Hippocampal formation (tissue), 2 donors: ENCODE data around the gene BNIPL.

Experiments
- DNase-seq, 2 donors: peaks; one replicate each; lab custom pipeline; 2025; lab: John Stamatoyannopoulos, UW

The BNIPL gene, protein sequence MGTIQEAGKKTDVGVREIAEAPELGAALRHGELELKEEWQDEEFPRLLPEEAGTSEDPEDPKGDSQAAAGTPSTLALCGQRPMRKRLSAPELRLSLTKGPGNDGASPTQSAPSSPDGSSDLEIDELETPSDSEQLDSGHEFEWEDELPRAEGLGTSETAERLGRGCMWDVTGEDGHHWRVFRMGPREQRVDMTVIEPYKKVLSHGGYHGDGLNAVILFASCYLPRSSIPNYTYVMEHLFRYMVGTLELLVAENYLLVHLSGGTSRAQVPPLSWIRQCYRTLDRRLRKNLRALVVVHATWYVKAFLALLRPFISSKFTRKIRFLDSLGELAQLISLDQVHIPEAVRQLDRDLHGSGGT

DNA sequence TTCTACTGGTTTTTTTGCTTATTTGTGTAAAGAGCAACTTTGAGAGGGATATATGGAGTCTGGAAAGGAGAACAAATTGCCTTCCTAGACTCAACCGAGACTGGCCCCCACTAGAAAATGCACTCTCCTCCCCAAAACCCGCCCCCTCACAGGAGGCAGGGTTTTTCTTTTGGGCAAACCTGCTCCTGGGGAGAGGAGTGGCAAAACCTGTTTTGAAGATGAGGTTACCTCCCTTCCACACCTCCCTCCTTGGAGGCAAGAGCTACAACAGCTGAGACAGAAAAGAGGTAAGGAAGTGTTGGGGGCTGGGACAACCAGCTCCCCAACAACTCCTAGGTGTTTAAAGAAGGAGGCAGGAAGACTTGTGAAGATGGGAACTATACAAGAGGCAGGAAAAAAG lies at the start of gene BNIPL:
Gene BNIPL (plus strand): TSS at position 231 of the 400 bp plus-strand sequence. CDS start 140 bp downstream, at position 371.
- no peak for DNase-seq

- DNase-seq: no peak
Observed at GRCh38 chr1:150987924-150988323, 48.5 kb upstream of the BNIPL start.

DNA sequence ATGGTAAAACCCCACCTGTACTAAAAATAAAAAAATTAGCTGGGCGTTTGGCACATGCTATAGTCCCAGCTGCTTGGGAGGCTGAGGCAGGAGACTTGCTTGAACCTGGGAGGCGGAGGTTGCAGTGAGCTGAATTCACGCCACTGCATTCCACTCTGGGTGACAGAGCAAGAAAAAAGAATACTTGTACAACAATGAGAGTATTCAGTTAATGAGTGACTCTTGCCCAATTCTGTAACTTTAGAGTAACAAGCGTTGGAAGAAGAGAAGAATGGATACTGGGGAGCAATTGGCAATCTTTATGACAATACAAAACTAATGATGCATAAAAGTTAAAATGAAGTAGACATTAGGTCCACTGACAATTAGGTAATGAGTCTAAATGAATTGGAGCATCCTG lies 43.8 kb upstream of the BNIPL start:
- no peak for DNase-seq

DNA sequence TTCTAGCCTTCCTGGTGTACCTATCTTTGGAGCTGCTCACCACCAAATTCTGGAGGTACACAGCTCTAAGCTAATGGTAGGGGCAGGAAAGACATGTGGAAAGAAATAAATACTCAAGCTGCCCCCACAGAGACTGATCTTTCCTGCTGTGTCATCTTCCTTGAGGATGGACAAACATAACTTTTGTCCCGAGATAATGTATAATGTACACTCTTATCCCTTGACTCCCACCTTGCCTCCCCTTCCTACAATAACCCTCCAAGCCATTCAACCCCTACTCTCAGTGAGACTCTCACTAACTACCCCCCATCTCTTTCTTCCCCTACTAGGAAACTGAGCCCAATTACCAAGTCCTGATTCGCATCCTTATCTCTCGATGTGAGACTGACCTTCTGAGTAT lies 42.1 kb upstream of the BNIPL start:
- no peak for DNase-seq

DNA sequence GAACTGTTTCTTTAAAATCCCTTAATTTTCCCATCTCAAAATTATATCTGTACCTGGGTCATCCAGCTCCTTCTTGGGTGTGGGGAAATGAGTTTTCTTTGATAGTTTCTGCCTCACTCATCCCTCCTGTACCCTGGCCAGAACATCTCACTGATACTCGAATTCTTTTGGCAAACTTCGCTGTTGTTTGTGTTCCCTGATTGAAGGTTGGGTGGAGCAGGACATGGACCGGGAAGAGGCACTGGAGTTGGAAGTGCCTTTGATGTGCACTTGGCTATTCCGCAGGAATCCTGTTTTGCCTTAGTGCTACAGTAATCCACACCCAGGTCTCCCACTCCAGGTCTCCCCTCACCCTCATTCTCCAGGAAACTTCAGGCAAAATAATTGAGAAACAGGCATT lies 40.9 kb upstream of the BNIPL start:
- DNase-seq: no peak

DNA sequence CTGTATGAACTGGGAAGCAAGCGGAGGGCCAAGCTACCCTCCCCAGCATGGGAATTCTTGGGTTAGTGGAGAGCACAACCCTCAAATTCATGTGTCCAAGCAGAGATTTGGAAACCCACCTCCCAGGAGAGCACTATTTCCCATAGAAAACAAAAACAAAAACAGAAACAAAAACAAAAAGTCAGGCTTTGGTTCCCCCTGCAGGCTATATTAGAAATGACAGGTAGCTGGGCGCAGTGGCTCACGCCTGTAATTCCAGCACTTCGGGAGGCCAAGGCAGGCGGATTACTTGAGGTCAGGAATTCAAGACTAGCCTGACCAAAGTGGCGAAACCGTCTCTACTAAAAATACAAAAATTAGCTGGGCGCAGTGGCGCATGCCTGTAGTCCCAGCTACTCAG lies 40.5 kb upstream of the BNIPL start:
- peak in 1 of 2 donors; percentile 22 for DNase-seq

GRCh38 chr1:150997126-150997872 lies 39.1 kb upstream of the BNIPL start:
- DNase-seq: no peak

- no peak for DNase-seq
Observed at GRCh38 chr1:150997949-150998348, 38.4 kb upstream of the BNIPL start.

- DNase-seq: peak in 1 of 2 donors; percentile 73
Observed at GRCh38 chr1:150999051-150999674, 37.2 kb upstream of the BNIPL start.

DNA sequence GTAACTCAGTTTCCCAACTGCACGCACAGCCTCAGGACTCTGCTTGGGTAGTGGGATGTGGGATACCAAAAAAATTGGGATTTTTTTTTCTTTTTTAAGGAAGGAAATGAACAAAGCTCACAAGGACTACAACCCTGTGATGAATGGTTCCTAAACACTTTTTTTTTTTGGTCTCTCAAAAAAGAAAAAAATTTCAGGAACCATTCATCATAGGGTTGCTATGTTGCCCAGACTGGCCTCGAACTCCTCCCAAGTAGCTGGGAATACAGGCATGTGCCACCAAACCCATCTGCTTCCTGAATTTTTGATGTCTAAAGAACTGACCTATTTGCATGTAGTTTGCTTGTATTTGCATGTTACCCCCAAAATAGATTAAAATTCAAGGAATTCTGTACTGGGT lies 36.5 kb upstream of the BNIPL start:
- DNase-seq: no peak

GRCh38 chr1:151000408-151000807 lies 36.0 kb upstream of the BNIPL start:
- no peak for DNase-seq

DNA sequence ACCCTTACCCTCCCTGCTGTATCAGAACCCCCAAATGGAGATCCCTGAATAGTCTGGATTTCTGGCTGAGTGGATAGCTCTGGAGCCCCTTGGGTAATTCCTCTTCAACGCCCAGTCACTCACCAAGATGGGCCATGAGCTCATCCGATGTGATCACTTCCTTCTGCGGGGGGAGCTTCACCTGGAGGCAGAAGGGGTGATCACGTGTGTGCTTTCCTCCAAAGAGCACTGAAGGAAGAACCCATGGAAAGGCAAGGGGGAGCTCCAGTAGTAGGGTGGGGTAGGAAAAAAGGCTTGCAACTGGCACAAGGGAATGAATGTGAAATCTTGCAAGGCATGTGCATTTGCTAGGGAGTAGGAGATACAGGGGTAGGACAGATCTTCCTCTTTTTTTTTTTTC lies 34.8 kb upstream of the BNIPL start:
- no peak for DNase-seq

- no peak for DNase-seq
Observed at GRCh38 chr1:151002051-151002450, 34.3 kb upstream of the BNIPL start.

DNA sequence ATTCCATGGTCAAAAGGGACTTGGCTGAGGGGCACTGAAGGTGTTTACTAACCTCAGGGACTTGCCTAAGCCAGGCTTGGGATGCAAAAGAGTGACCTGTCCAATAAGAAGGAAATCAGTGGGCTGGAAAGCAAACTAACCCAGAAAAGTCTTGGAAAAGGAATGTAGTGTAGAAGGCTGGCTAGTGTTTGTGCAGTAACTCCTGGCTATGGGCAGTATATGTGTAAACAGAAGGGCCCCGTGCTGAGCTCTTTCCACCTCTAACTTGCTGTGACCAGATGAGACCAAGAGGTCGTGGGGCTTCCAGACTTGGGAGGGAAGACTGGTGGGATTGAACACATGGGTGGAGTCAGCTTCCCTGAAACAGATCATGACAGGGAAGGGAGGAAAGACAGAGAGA lies 33.8 kb upstream of the BNIPL start:
- DNase-seq: no peak

- DNase-seq: no peak
Observed at GRCh38 chr1:151003180-151003579, 33.2 kb upstream of the BNIPL start.

GRCh38 chr1:151005729-151006319 lies 30.6 kb upstream of the BNIPL start:
- DNase-seq: no peak

DNA sequence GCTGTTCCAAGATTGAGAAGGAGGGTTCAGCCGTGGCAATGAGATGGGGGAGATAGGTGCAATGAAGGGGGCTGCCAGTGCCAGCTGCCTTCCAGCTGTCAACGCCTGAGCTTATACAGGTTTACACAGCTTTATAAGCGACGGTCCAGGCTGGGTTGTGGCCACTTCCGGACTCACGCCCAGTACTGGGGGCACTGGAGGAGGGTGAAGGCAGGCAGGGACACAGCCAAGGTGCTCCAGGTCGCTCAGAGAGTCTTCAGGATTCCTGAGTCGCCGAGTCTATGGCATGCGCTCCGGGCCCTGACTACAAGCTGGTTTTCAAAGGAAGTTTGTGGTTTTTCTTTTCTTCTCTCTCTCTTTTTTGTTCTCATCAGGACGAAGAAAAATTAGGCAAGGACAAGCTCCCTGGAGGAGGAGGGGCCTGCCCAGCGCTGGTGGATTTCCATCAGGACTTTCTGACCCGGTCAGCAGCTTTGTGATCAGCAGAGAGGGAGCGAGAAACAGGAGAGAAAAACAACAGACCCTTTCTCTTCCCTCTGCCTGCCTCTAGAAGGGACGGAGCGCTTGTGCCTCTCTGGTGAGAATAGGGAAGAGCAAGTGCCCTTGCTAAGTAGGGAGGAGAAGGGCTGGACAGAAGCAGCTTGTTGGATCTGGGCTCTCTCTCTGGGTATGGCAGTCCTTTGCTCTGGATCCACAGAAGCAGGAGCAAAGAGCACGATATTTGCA lies 29.9 kb upstream of the BNIPL start, which contains the start of gene MINDY1:
Gene MINDY1 (minus strand): TSS at position 576 of the 726 bp plus-strand sequence. CDS start 4,285 bp downstream, outside the sequence.
- DNase-seq: peak; percentile 79 to 97

GRCh38 chr1:151007853-151008243 lies 28.5 kb upstream of the BNIPL start:
- no peak for DNase-seq

GRCh38 chr1:151008244-151009205 lies 27.9 kb upstream of the BNIPL start, which contains the start of gene PRUNE1:
TSS of gene PRUNE1 (plus strand) at chr1:151008449. CDS start at chr1:151008633, 184 bp downstream.
- DNase-seq: peak; percentile 92

DNA sequence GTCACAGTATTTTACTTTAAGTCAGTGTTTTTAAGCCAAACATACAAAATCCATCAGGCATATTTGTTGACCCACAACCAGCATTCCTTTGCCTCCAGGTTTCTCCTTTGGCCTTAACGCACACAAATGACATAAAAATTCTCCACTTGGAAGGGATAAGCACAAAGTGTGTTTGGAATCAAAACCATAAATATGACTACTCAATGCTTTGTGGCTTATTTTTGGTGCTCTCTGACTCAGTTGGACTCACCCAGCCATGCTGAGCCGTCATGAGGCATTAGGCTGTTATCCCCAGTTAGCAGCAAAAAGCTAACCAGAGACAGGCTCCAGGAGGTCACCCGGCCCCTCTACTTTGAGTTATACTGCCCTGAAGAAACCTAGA lies 27.2 kb upstream of the BNIPL start:
- DNase-seq: no peak
